K562 (cell line): ENCODE data around the gene GRIK5. TPM values are rescaled to one million over a fixed set of nuclear protein-coding genes. Genes with fewer than 3 reads are reported as not detected.

Source experiments
- ATAC-seq: fragments of 200-7000 bp; cut with Tn5 transposase; 3 replicates; pipeline ENCODE4 v1.9.1; 2020; ENCODE audit warnings: moderate library complexity
- BruUV-seq: library from RNA; stranded (reverse); fragments of 400-500 nt; replicated peaks from 2 replicates; lab custom pipeline; 2021; lab: Mats Ljungman, UMichigan
- CTCF ChIA-PET: fragments of 300-600 bp; formaldehyde crosslinking; extraction: SDS; loops from one replicate; lab custom pipeline; 2021; ENCODE audit warnings: low intra/inter-chr PET ratio; lab: Yijun Ruan, JAX
- POLR2A ChIA-PET: fragments of 300-600, 350-650 bp; sonication (Branson Sonifier 250); formaldehyde crosslinking; extraction: SDS; loops from one replicate; lab custom pipeline; 2021; ENCODE audit warnings: antibody characterized with exemption, inconsistent platforms; lab: Yijun Ruan, JAX
- DNase-seq, 4 experiments: peaks; one replicate each; pipeline versions ENCODE4 v3.0.0 to v3.0.0-alpha.2; 2011 to 2018; ENCODE audit warnings: low spot score in 3 of 4, mixed read lengths in 3 of 4; ENCODE audit errors: extremely low read depth in 1 of 4
- FAIRE-seq: peaks from 2 replicates; lab custom pipeline; 2011; peaks lifted over from hg19 to GRCh38; lab: Jason Lieb, UNC
- H2AFZ ChIP-seq: 2 replicates; pipeline ENCODE4 v1.6.0; 2011; ENCODE audit warnings: low read depth, low read length, control low read depth, inconsistent platforms
- H3K27ac ChIP-seq: fragments of 200-600 bp; 3 replicates; pipeline ENCODE4 v1.8.0; 2011; ENCODE audit warnings: low read depth, mild to moderate bottlenecking, control low read depth, inconsistent platforms, low read length, moderate library complexity, mixed read lengths; ENCODE audit errors: extremely low read depth
- H3K27me3 ChIP-seq, 2 experiments: fragments of 300-600 bp in 1 of 2; 2 replicates in 1 of 2; 3 replicates in 1 of 2; pipeline versions ENCODE4 v1.6.0 to v1.8.0; 2011; ENCODE audit warnings: inconsistent platforms in 2 of 2, low read length in 2 of 2, mild to moderate bottlenecking in 1 of 2, mixed read lengths in 1 of 2, moderate library complexity in 1 of 2; ENCODE audit not compliant: control insufficient read depth in 2 of 2, insufficient read depth in 2 of 2
- H3K36me3 ChIP-seq: fragments of 300-600 bp; 3 replicates; pipeline ENCODE4 v1.8.0; 2011; ENCODE audit warnings: mild to moderate bottlenecking, low read length, inconsistent platforms; ENCODE audit not compliant: control insufficient read depth, insufficient read depth
- H3K4me1 ChIP-seq, 2 experiments: fragments of 200-600 bp in 1 of 2; replicated peaks in 1 of 2; 2 replicates in 1 of 2; 3 replicates in 1 of 2; pipeline versions ENCODE4 v1.5.1 to v1.8.0; 2011; ENCODE audit warnings: inconsistent platforms in 2 of 2, low read length in 2 of 2, mild to moderate bottlenecking in 1 of 2, mixed read lengths in 1 of 2, moderate library complexity in 1 of 2; ENCODE audit not compliant: control insufficient read depth in 2 of 2, insufficient read depth in 2 of 2
- H3K4me2 ChIP-seq: 2 replicates; pipeline ENCODE4 v1.6.1; 2011; ENCODE audit warnings: low read length, control low read depth, inconsistent platforms, mixed read lengths; ENCODE audit not compliant: insufficient read depth
- H3K4me3 ChIP-seq: fragments of 200-600 bp; sonication (generic), shearing (Covaris generic); 2 replicates; pipeline ENCODE4 v1.5.1; 2016; ENCODE audit warnings: control low read depth, inconsistent platforms
- H3K79me2 ChIP-seq: fragments of 200-600 bp; 3 replicates; pipeline ENCODE4 v1.8.0; 2011; ENCODE audit warnings: low read length, inconsistent platforms; ENCODE audit not compliant: control insufficient read depth, insufficient read depth
- H3K9ac ChIP-seq, 2 experiments: 2 replicates each; pipeline versions ENCODE4 v1.6.0 to v1.6.1; 2011; ENCODE audit warnings: low read depth in 2 of 2, low read length in 2 of 2, control low read depth in 1 of 2, inconsistent platforms in 1 of 2, mild to moderate bottlenecking in 1 of 2, mixed read lengths in 1 of 2; ENCODE audit not compliant: insufficient read depth in 1 of 2
- H3K9me1 ChIP-seq: one replicate; pipeline ENCODE4 v1.6.0; 2011; ENCODE audit warnings: inconsistent platforms, mild to moderate bottlenecking, low read length, moderate library complexity; ENCODE audit not compliant: control insufficient read depth, insufficient read depth
- H3K9me3 ChIP-seq: replicated peaks from 2 replicates; pipeline ENCODE4 v1.5.1; 2011; ENCODE audit warnings: low read depth, low read length, inconsistent platforms; ENCODE audit not compliant: control insufficient read depth, insufficient read depth
- H4K20me1 ChIP-seq: replicated peaks from 2 replicates; pipeline ENCODE4 v1.6.1; 2011; ENCODE audit warnings: low read length, inconsistent platforms, mixed read lengths; ENCODE audit not compliant: control insufficient read depth, insufficient read depth
- GABPA ChIP-seq: fragments of 200-800 bp; sonication (Bioruptor generic); conservative IDR thresholded peaks from 2 replicates; pipeline ENCODE4 v1.6.1; 2016; ENCODE audit warnings: low read depth, missing genetic modification characterization, missing compliant biosample characterization
- HDAC3 ChIP-seq: fragments of 450-650 bp; IDR thresholded peaks from 2 replicates; pipeline ENCODE4 v1.6.1; 2018; ENCODE audit warnings: borderline replicate concordance, mild to moderate bottlenecking, moderate library complexity; ENCODE audit not compliant: partially characterized antibody
- HMGN3 ChIP-seq: IDR thresholded peaks from 2 replicates; pipeline ENCODE4 v1.6.1; 2011; ENCODE audit warnings: borderline replicate concordance, low read depth, mild to moderate bottlenecking, mixed read lengths, low read length; ENCODE audit not compliant: insufficient read length; ENCODE audit errors: extremely low read depth
- ILK ChIP-seq: fragments of 450-650 bp; IDR thresholded peaks from 2 replicates; pipeline ENCODE4 v1.6.1; 2016; ENCODE audit warnings: missing genetic modification characterization, low read depth, mild to moderate bottlenecking, missing compliant biosample characterization, moderate library complexity, borderline replicate concordance
- JUND ChIP-seq, 2 experiments: IDR thresholded peaks; 2 replicates in 1 of 2; 3 replicates in 1 of 2; pipeline ENCODE4 v1.6.1; 2011; ENCODE audit warnings: borderline replicate concordance in 2 of 2, low read depth in 2 of 2, low read length in 2 of 2, improper control_type of control experiment in 1 of 2, missing biosample characterization in 1 of 2, missing genetic modification characterization in 1 of 2, missing genetic modification reagents in 1 of 2
- MECOM ChIP-seq: fragments of 250-450 bp; sonication (Bioruptor Pico); IDR thresholded peaks from 2 replicates; pipeline ENCODE4 v1.8.0; 2022; ENCODE audit warnings: inconsistent platforms
- MYC ChIP-seq, 2 experiments: fragments of 250-450 bp in 1 of 2; sonication (Bioruptor Pico) in 1 of 2; IDR thresholded peaks; 2 replicates each; pipeline versions ENCODE4 v1.5.1 to v1.6.1; 2012 to 2021; ENCODE audit warnings: low read depth in 2 of 2, borderline replicate concordance in 1 of 2, improper control_type of control experiment in 1 of 2, low read length in 1 of 2, mild to moderate bottlenecking in 1 of 2, moderate library complexity in 1 of 2
- NFYB ChIP-seq: IDR thresholded peaks from 2 replicates; pipeline ENCODE4 v1.6.1; 2011; ENCODE audit warnings: mild to moderate bottlenecking, moderate library complexity; ENCODE audit not compliant: insufficient read length; ENCODE audit errors: extremely low read depth
- PHB2 ChIP-seq: fragments of 450-650 bp; IDR thresholded peaks from 2 replicates; pipeline ENCODE4 v1.6.1; 2017; ENCODE audit warnings: low read depth
- ZNF780A ChIP-seq: fragments of 250-450 bp; sonication (Bioruptor Pico); IDR thresholded peaks from 2 replicates; pipeline ENCODE4 v1.5.0; 2021; ENCODE audit warnings: mild to moderate bottlenecking
- WGBS: fragments of 100-300 bp; shearing (Covaris generic); methylation state at CpG from one replicate; pipeline ENCODE4 v1.1.6; 2016; ENCODE audit warnings: low coverage, mixed read lengths; ENCODE audit not compliant: insufficient coverage; ENCODE audit errors: missing lambda C conversion rate; 5-methylcytosine and 5-hydroxymethylcytosine counted together
- in situ Hi-C: fragments of 300-500 bp; cut with MboI; formaldehyde crosslinking; loops from 4 replicates; pipeline ENCODE4 v1.15.0; 2018; ENCODE audit warnings: inconsistent platforms, mixed read lengths
- intact Hi-C: fragments of 100-400 bp; cut with micrococcal nuclease; formaldehyde crosslinking; loops from 2 replicates; pipeline ENCODE4 v1.14.2; 2022
- polyA plus RNA-seq, 8 experiments: library from polyadenylated mRNA; depleted of rRNA in 4 of 8; stranded (reverse) in 5 of 8; unstranded in 3 of 8; fragments of >200 nt; fragmentation: Nextera tagmentation in 2 of 8; fragmentation: Illumina TruSeq in 1 of 8; extraction: Ambion mirVana in 2 of 8; extraction: Trizol in 1 of 8; gene quantifications; 2 replicates each; pipeline versions ENCODE4 v1.2.1 to v1.2.3, GENCODE V29; 2011 to 2014; ENCODE audit warnings: inconsistent platforms in 1 of 8, missing spikeins in 1 of 8
- total RNA-seq, 7 experiments: library from RNA; depleted of rRNA in 6 of 7; stranded (reverse); fragments of >200 nt in 6 of 7; fragmentation: Illumina TruSeq in 2 of 7; extraction: Trizol in 2 of 7; gene quantifications; 2 replicates each; pipeline versions ENCODE4 v1.2.1 to v1.2.3, GENCODE V29; 2011 to 2021; ENCODE audit warnings: low replicate concordance in 1 of 7
- TF ChIP-seq, protein P1 (sequence below): fragments of 200-800 bp; sonication (Bioruptor generic); IDR thresholded peaks from 2 replicates; pipeline ENCODE4 v1.6.1; 2017; ENCODE audit warnings: missing genetic modification characterization, missing compliant biosample characterization

The GRIK5 gene
- total and polyA plus RNA-seq, 9 of the 15 experiments (the other 6 are each of a cell fraction or from before 2014, with no cell fraction given): 0.04 to 0.55 (median 0.27) TPM; not detected in 2

DNA sequence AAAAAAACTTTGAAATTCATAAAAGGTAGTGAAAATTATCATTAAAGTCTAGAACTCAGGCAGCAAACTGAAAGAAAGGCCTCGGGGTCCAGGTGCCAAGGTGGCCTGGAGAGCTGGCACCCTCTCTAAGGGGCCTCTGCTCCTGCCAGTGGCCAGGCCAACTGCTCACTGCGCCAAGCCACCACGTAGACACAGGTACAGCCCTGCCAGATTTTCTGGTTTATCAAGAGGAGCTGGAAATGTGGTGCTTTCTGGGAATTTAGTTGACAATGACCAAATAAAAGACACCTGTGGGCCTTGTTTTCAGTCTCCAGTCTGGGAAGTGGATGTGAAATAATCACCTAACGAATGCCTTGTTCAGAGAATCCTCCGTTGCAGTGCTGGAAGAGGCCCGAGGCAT is 28.8 kb upstream of the GRIK5 start (continued):
- no peak for TF ChIP-seq JUND (IDR thresholded peaks at IDR 0.05; ENCODE audit: borderline replicate concordance, low read depth, low read length)
- no peak for TF ChIP-seq JUND (tag; IDR thresholded peaks at IDR 0.05; ENCODE audit: borderline replicate concordance, low read depth, low read length)
- TF ChIP-seq HMGN3: no peak
- TF ChIP-seq, all 486 proteins: peak for 0

DNA sequence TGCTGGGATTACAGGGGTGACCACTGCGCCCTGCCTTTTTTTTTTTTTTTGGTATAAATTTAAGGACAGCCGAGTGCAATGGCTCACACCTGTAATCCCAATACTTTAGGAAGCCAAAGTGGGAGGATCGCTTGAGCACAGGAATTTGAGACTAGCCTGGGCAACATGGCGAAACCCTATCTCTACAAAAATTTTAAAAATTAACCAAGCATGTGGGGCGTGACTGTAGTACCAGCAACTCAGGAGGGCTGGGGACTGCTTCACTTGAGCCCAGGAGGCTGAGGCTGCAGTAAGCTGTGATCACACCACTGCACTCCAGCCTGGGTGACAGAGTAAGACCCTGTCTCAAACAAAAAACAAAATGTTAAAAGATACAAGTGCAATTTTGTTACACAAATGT is 27.5 kb upstream of the GRIK5 start:
- H4K20me1 ChIP-seq: no peaks in the 10 kb centered on the region
- TF ChIP-seq, protein P1, sequence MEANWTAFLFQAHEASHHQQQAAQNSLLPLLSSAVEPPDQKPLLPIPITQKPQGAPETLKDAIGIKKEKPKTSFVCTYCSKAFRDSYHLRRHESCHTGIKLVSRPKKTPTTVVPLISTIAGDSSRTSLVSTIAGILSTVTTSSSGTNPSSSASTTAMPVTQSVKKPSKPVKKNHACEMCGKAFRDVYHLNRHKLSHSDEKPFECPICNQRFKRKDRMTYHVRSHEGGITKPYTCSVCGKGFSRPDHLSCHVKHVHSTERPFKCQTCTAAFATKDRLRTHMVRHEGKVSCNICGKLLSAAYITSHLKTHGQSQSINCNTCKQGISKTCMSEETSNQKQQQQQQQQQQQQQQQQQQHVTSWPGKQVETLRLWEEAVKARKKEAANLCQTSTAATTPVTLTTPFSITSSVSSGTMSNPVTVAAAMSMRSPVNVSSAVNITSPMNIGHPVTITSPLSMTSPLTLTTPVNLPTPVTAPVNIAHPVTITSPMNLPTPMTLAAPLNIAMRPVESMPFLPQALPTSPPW (CRISPR knock-in tag): no peak
- no peak for TF ChIP-seq HDAC3
- no peak for TF ChIP-seq PHB2
- TF ChIP-seq ILK (tag): no peak
- TF ChIP-seq MECOM (CRISPR knock-in tag): no peak
- no peak for TF ChIP-seq ZNF780A (CRISPR knock-in tag)
- no peak for TF ChIP-seq GABPA (tag)
- TF ChIP-seq MYC (IDR thresholded peaks at IDR 0.05; ENCODE audit: low read depth, low read length): no peak
- TF ChIP-seq MYC (CRISPR knock-in tag; IDR thresholded peaks at IDR 0.05; ENCODE audit: borderline replicate concordance, low read depth): no peak
- no peak for TF ChIP-seq NFYB

More for the DNA sequence above, 27.5 kb upstream of the GRIK5 start:
- Histone ChIP-seq H3K36me3 (no peaks in the 10 kb centered on the region), H3K79me2 (no peaks in the 10 kb centered on the region), H3K9me3 (no peaks in the 10 kb centered on the region), H3K27me3 (peaks cover 6 to 18% of the 10 kb centered on the region in 2 experiments; a peak in 4 of 5 replicates), H3K27ac (no peak overlapping the region), H3K4me1 (peaks cover 0 to 17% of the 10 kb centered on the region in 2 experiments; a peak in 2 of 5 replicates), H3K4me3 (no peak overlapping the region), H2AFZ (no peak overlapping the region), H3K9ac (no peak overlapping the region), H3K9me1 (no peaks in the 10 kb centered on the region), H3K4me2 (no peak overlapping the region)
- no peak for ATAC-seq
- ChIA-PET POLR2A (no interaction called here), CTCF (interaction anchor here (0.6 kb wide), 1 partner anchor 692 kb away, joined by 3 read pairs; no protein-coding TSS in a partner anchor)
- FAIRE-seq: no peak
- intact Hi-C loops (no loop called here), in situ Hi-C loops (no loop called here)
- WGBS: 5% methylated on average over 4 of the region's 5 CpGs
- no peak for DNase-seq
- no TSS peak for BruUV-seq
